ENCODE results near the gene NUDT6.

DNA sequence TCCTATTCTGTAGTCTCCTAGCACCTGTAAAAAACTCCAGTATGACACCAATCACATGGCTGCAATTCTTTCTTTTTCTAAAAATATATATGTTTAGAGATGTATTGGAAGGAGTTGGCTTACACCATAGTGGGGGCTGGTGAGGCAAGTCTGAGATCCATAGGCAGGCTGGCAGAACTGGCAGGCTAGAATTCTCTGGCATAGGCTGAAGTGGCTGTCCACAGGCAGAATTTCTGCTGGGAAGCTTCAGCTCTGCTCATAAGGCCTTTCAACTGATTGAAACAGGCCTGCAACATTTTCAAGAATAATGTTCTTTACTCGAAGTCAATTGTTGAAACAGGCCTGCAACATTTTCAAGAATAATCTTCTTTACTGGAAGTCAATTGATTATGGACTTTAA is 58.8 kb downstream of the NUDT6 start:
- TF ChIP-seq, protein P1, sequence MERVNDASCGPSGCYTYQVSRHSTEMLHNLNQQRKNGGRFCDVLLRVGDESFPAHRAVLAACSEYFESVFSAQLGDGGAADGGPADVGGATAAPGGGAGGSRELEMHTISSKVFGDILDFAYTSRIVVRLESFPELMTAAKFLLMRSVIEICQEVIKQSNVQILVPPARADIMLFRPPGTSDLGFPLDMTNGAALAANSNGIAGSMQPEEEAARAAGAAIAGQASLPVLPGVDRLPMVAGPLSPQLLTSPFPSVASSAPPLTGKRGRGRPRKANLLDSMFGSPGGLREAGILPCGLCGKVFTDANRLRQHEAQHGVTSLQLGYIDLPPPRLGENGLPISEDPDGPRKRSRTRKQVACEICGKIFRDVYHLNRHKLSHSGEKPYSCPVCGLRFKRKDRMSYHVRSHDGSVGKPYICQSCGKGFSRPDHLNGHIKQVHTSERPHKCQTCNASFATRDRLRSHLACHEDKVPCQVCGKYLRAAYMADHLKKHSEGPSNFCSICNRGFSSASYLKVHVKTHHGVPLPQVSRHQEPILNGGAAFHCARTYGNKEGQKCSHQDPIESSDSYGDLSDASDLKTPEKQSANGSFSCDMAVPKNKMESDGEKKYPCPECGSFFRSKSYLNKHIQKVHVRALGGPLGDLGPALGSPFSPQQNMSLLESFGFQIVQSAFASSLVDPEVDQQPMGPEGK (CRISPR knock-in tag; IDR thresholded peaks at IDR 0.05; ENCODE audit: borderline replicate concordance), result no peak
- no peak for TF ChIP-seq ESRRG (CRISPR knock-in tag; IDR thresholded peaks at IDR 0.05)
- TF ChIP-seq, protein P2, sequence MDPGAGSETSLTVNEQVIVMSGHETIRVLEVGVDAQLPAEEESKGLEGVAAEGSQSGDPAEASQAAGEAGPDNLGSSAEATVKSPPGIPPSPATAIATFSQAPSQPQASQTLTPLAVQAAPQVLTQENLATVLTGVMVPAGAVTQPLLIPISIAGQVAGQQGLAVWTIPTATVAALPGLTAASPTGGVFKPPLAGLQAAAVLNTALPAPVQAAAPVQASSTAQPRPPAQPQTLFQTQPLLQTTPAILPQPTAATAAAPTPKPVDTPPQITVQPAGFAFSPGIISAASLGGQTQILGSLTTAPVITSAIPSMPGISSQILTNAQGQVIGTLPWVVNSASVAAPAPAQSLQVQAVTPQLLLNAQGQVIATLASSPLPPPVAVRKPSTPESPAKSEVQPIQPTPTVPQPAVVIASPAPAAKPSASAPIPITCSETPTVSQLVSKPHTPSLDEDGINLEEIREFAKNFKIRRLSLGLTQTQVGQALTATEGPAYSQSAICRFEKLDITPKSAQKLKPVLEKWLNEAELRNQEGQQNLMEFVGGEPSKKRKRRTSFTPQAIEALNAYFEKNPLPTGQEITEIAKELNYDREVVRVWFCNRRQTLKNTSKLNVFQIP (CRISPR knock-in tag; IDR thresholded peaks at IDR 0.05; ENCODE audit: borderline replicate concordance, low read depth), result no peak
- TF ChIP-seq, protein P3, sequence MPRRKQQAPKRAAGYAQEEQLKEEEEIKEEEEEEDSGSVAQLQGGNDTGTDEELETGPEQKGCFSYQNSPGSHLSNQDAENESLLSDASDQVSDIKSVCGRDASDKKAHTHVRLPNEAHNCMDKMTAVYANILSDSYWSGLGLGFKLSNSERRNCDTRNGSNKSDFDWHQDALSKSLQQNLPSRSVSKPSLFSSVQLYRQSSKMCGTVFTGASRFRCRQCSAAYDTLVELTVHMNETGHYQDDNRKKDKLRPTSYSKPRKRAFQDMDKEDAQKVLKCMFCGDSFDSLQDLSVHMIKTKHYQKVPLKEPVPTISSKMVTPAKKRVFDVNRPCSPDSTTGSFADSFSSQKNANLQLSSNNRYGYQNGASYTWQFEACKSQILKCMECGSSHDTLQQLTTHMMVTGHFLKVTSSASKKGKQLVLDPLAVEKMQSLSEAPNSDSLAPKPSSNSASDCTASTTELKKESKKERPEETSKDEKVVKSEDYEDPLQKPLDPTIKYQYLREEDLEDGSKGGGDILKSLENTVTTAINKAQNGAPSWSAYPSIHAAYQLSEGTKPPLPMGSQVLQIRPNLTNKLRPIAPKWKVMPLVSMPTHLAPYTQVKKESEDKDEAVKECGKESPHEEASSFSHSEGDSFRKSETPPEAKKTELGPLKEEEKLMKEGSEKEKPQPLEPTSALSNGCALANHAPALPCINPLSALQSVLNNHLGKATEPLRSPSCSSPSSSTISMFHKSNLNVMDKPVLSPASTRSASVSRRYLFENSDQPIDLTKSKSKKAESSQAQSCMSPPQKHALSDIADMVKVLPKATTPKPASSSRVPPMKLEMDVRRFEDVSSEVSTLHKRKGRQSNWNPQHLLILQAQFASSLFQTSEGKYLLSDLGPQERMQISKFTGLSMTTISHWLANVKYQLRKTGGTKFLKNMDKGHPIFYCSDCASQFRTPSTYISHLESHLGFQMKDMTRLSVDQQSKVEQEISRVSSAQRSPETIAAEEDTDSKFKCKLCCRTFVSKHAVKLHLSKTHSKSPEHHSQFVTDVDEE (CRISPR knock-in tag; IDR thresholded peaks at IDR 0.05), result no peak
- TF ChIP-seq ZFP3 (CRISPR knock-in tag; IDR thresholded peaks at IDR 0.05), result no peak
- no peak for TF ChIP-seq PPARA (CRISPR knock-in tag; IDR thresholded peaks at IDR 0.05; ENCODE audit: borderline replicate concordance)
- no peak for TF ChIP-seq ZFP30 (CRISPR knock-in tag; IDR thresholded peaks at IDR 0.05)
- TF ChIP-seq ZNF8 (CRISPR knock-in tag; IDR thresholded peaks at IDR 0.05), result no peak
- no peak for TF ChIP-seq GLIS3 (CRISPR knock-in tag; IDR thresholded peaks at IDR 0.05)
- TF ChIP-seq, protein P4, sequence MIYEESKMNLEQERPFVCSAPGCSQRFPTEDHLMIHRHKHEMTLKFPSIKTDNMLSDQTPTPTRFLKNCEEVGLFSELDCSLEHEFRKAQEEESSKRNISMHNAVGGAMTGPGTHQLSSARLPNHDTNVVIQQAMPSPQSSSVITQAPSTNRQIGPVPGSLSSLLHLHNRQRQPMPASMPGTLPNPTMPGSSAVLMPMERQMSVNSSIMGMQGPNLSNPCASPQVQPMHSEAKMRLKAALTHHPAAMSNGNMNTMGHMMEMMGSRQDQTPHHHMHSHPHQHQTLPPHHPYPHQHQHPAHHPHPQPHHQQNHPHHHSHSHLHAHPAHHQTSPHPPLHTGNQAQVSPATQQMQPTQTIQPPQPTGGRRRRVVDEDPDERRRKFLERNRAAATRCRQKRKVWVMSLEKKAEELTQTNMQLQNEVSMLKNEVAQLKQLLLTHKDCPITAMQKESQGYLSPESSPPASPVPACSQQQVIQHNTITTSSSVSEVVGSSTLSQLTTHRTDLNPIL (CRISPR knock-in tag; IDR thresholded peaks at IDR 0.05; ENCODE audit: low read depth), result no peak
- no peak for TF ChIP-seq BACH2 (CRISPR knock-in tag; IDR thresholded peaks at IDR 0.05; ENCODE audit: borderline replicate concordance)
- TF ChIP-seq OSR1 (CRISPR knock-in tag; IDR thresholded peaks at IDR 0.05), result no peak
- no peak for TF ChIP-seq CSDC2 (CRISPR knock-in tag; IDR thresholded peaks at IDR 0.05)

Measured in SK-N-SH treated with all-trans-retinoic acid at 6 μM for 48 hours (cell line).